Measurements from ENCODE around the gene BPTF.
"Not testable (repeated sequence)": the region's sequence is repeated elsewhere in the genome, so short reads cannot be mapped to it uniquely, and the experiment has no call there.

BPTF gene, protein sequence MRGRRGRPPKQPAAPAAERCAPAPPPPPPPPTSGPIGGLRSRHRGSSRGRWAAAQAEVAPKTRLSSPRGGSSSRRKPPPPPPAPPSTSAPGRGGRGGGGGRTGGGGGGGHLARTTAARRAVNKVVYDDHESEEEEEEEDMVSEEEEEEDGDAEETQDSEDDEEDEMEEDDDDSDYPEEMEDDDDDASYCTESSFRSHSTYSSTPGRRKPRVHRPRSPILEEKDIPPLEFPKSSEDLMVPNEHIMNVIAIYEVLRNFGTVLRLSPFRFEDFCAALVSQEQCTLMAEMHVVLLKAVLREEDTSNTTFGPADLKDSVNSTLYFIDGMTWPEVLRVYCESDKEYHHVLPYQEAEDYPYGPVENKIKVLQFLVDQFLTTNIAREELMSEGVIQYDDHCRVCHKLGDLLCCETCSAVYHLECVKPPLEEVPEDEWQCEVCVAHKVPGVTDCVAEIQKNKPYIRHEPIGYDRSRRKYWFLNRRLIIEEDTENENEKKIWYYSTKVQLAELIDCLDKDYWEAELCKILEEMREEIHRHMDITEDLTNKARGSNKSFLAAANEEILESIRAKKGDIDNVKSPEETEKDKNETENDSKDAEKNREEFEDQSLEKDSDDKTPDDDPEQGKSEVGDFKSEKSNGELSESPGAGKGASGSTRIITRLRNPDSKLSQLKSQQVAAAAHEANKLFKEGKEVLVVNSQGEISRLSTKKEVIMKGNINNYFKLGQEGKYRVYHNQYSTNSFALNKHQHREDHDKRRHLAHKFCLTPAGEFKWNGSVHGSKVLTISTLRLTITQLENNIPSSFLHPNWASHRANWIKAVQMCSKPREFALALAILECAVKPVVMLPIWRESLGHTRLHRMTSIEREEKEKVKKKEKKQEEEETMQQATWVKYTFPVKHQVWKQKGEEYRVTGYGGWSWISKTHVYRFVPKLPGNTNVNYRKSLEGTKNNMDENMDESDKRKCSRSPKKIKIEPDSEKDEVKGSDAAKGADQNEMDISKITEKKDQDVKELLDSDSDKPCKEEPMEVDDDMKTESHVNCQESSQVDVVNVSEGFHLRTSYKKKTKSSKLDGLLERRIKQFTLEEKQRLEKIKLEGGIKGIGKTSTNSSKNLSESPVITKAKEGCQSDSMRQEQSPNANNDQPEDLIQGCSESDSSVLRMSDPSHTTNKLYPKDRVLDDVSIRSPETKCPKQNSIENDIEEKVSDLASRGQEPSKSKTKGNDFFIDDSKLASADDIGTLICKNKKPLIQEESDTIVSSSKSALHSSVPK (N-terminal part only)

DNA sequence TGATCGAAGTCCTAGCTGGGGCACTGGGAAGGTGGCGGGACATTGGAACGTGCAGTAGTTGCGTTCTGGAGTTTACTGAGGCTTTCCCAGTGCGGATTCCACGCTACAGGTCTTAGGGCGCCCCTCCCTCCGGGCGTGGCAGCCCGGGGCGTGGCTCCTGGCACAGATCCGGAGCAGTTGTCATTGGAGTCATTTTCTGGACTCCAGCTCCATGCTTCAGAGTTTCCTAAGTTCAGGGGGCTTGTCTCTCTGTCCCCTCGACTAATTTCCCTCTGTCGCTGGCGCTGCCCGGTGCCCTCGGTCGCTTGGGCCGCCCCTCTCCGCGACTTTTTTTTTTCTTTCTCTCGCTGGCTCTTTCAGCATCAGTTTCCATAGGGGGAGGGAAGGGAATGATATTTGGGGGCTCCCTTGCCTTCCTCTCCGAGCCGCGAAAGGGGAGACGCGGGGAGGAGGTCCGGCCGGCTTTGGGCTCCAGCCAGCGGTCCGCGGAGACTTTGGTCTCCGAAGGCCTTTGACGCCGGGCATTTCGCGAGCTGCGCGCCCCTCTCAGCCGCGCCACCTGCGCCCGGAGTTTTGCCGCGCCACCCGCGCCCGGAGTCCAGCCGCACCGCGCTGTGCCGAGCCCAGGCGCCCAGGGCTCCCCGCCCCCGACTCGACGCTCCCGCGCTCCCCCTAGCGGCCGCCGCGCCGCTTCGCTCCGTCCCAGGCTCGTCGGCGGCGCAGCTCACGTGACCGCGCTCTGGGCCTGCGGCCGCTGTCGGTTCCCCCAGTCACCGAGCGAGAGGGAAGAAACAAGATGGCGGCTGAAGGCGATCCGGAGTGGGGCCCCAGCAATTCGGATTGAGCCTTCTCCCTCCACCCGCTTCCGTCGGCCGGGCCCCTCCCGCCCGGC, at the start of gene BPTF:
BPTF (plus strand) TSS at position 769 of the 892 bp plus-strand sequence. CDS start 222 bp downstream, outside the sequence.
- DNase-seq (ENCODE audit: low read depth in 2 of 2), result peak; percentile 73 to 78

DNA sequence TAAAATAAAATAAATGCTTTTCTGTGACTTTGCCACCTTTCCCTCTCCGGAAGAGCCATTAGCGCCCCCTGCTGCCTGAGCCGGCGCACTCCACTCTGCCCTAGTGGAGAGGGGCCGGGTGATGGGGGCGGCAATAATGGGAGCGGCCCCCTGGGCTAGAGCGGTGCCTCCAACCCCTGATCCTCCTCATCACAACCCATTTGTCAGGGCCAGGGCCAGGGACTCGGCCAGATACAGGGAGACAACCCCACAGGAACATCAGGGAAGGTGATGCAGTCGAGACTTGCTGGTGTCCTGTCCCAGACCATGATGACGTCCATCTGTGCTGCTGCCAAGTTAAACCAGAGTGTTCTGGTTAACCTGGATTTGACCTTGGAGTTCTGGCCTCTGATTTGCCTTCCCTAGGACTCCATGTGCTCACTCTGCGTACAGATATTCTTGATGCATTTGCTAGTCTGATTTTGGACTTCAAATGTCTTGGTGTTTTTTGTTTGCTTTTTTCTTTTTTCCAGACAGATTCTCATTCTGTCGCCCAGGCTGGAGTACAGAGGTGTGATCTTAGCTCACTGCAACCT, 46.1 kb upstream of the BPTF start:
- DNase-seq (ENCODE audit: low read depth in 2 of 2), result no peak

DNA sequence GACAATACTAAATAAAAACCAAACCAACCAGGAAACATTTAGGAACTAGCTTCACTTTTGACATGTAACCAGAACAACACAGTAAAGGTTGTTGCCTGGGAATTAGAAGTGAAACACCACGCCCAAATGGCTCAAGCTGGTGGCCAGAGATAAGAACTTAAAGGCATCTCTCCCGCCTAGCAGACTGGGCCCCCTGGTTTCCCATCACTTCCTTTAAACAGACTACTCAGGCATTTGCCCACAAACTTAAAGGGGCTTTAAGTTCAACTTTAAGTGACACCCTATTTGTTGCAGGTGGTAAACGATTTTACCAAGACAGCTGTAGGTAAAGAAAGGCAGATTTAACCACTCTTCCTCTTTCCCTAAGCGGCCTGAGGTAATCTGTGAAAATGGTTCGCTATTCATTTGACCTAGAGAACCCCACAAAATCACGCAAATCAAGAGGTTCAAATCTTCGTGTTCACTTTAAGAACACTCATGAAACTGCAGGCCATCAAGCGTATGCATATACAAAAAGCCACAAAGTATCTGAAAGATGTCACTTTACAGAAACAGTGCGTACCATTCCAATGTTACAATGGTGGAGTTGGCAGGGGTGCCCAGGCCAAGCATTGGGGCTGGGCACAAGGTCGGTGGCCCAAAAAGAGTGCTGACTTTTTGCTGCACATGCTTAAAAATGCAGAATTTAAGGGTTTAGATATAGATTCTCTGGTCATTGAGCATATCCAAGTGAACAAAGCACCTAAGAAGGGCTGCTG, 40.8 kb upstream of the BPTF start:
- DNase-seq (ENCODE audit: low read depth in 2 of 2), result no peak

DNA sequence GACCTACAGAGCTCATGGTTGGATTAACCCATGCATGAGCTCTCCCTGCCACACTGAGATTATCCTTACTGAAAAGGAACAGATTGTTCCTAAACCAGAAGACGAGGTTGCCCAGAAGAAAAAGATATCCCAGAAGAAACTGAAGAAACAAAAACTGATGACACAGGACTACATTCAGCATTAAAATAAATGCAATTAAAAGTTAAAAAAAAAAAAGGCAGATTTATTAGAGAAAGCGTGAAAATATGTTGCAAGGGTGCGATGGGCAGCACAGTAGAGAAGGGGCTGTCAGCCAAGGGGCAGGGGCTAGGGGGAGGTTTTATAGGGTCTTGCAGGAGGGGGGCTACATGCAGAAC, 40.2 kb upstream of the BPTF start:
- no peak for DNase-seq (ENCODE audit: low read depth in 2 of 2)

DNA sequence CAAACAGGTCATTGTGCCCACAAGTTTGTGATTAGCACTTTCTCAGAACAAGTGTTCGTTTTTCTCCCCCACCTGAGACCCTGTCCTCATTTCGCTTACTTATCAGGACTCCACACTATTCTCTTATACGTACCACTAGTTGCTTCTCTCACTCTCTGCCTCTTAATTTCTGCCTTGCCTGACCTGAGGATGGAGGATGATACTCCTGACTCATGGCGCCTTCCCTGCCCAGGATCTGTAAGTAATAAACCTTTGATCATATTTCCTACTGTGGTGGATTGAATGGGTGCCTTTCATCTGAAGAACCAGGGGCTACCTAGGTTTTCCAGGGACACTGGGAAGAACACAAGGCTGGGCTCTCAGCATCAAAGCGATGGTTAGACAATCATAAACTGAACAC, 39.8 kb upstream of the BPTF start:
- no peak for DNase-seq (ENCODE audit: low read depth in 2 of 2)

DNA sequence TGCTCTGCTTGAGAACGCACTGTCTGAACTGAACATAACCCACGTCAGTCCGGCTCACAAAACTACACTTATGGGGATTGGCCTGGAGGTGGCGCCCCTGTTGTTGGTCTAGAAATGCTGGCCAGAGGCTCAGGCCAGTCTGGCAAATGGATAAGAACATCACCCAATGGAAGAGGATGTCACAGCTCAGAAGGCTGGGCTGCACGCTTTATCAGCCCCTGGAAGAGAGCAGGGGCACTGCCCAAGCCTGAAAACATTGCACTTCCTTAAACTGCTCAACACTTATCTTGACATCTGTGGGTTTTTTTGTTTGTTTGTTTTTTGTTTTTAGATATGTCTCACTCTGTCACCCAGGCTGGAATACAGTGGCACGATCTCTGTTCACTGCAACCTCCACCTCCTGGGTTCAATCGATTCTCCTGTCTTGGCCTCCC, 24.8 kb upstream of the BPTF start:
- DNase-seq (ENCODE audit: low read depth in 2 of 2), result no peak

DNA sequence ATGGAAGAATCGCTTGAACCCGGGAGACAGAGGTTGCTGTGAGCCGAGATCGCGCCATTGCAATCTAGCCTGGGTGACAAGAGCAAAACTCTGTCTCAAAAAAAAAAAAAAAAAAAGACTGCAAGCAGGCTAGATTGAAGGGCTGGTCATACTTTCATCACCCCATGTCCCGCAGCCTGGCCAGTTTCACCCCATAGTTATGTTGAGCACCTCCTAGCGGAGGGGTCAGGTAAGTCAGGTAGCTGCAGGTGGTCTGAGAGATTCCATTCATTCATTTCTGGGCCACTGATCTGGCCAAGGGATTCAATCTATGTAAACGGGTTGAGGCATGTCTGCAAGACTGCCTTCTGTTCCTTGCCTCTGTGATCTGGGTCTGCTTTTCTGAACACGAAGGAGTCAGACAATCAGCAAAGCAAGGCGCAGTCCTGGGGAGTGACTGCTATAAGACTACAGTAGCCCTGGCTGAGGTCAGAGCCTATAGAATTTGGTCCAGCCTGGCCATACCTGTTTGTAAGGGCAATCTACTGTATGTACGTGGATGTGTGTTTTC, 23.6 kb upstream of the BPTF start:
- DNase-seq (ENCODE audit: low read depth in 2 of 2), result no peak

DNA sequence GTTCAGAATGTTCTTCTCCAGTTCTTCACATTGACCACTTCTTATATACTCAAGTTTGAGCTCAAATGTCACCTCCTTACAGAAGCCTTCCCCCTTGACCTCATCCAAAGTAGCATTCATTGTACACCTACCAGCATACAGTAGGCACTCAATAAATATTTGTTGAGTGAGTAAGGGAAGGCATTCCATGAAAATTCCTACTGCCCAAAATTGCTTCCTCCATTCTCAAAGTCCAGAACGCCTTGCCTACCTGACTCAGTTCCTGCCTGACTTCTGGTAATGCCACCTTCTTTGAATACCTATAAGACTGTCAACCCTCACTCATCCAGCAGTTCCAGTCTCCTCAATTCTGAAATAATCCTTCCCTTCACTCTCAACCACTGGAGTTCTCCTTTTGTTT, 14.8 kb upstream of the BPTF start:
- DNase-seq (ENCODE audit: low read depth in 2 of 2), result no peak

DNA sequence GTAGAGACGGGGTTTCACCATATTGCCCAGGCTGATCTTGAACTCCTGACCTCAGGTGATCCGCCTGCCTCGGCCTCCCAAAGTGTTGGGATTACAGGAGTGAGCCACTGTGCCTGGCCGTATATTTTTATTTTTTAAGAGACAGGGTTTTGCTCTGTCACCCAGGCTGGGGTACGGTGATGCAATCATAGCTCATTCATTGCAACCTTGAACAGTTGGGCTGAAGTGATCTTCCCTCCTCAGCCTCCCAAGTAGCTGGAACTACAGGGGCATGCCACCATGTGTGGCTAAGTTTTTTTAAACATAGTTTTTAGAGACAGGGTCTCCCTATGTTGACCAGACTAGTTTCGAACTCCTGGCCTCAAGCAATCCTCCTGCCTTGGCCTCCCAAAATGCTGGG, 12.9 kb upstream of the BPTF start:
- not testable (repeated sequence) for DNase-seq (ENCODE audit: low read depth in 2 of 2)

DNA sequence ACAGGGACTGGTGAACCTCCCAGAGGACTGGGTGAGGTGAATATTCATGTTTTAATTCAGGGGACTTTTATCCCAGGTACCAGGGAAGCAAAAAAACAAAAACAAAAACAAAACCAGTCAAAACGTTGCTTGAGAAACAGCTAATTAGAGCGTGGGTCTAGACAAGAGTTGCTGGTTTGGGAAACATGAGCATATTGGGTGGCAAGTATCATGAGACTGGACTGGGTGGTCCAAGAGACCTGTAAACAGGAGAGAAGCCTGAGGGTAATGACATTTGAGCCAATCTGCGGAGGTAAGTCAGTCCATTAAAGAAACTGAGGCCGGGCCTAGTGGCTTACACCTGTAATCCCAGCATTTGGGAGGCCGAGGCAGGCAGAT, 11.5 kb upstream of the BPTF start:
- DNase-seq (ENCODE audit: low read depth in 2 of 2), result no peak

DNA sequence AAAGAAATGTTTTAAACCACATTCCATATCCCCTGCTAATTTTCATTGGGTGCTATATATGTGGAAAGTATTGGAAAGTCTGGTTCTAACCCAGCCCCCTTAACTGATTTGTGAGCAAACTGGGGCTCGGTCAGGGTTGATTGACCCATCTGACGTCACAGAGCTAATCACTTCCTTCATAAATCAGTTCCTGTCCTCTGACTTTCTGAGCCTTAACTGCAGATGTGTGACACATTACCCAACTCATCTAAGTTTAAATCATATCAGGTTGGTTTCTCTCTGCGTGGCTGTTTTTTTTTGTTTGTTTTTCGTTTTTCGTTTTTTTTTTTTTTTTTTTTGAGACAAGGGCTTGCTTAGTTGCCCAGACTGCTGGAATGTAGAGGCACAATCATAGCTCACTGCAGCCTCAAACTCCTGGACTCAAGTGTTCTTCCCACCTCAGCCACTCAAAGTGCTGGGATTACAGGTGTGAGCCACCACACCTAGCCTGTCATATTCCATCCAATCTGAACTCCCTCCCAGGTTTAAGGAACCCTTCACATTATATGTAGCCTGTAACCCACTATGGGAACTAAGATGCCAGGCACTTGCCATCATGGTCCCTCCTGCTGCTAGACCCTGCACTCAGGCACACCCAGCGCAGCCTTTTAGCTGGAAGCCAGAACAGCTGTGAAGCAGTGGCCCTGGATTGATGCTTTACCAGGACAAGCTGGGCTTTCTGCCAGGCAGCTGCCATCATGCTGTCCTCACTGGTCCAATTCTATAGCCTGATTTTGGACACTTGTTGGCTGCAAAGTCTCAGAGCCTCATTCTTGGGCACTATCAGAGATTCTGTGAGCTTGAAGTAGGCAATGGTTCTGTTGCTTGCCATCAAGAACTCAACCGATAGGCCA, 6.9 kb upstream of the BPTF start:
- no peak for DNase-seq (ENCODE audit: low read depth in 2 of 2)

DNA sequence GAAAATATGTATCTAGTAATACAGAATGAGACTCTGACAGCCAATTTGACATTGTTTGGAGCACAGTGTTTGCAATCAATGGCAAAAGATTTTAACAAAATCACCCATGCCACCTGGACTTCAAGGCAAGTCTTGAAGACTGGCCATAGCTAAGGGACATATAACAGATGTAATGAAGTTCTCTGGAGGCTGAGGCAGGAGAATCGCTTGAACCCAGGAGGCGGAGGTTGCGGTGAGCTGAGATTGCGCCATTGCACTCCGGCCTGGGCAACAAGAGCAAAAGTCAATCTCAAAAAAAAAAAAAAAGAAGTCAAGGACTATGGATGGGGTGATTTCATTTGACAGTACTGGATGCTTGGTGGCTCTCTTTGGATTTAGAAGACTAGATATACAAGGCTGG, 5.6 kb upstream of the BPTF start:
- no peak for DNase-seq (ENCODE audit: low read depth in 2 of 2)

DNA sequence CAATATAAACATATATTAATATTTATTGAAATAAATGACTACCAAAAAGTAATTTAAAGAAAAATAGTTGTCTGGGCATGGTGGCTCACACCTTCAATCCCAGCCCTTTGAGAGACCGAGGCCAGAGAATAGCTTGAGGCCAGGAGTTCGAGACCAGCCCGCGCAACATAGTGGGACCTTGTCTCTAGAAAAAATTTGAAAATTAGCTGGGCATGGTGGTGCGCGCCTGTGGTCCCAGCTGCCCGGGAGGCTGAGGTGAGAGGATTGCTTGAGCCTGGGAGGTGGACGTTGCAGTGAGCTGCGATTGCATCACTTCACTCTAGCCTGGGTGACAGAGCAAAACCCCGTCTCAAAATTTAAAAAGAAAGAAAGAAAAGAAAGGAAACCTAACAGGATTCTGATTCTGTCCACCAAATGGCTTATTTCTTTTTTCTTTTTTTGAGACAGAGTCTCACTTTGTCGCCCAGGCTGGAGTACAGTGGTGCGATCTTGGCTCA, 3.4 kb upstream of the BPTF start:
- DNase-seq (ENCODE audit: low read depth in 2 of 2), result no peak

DNA sequence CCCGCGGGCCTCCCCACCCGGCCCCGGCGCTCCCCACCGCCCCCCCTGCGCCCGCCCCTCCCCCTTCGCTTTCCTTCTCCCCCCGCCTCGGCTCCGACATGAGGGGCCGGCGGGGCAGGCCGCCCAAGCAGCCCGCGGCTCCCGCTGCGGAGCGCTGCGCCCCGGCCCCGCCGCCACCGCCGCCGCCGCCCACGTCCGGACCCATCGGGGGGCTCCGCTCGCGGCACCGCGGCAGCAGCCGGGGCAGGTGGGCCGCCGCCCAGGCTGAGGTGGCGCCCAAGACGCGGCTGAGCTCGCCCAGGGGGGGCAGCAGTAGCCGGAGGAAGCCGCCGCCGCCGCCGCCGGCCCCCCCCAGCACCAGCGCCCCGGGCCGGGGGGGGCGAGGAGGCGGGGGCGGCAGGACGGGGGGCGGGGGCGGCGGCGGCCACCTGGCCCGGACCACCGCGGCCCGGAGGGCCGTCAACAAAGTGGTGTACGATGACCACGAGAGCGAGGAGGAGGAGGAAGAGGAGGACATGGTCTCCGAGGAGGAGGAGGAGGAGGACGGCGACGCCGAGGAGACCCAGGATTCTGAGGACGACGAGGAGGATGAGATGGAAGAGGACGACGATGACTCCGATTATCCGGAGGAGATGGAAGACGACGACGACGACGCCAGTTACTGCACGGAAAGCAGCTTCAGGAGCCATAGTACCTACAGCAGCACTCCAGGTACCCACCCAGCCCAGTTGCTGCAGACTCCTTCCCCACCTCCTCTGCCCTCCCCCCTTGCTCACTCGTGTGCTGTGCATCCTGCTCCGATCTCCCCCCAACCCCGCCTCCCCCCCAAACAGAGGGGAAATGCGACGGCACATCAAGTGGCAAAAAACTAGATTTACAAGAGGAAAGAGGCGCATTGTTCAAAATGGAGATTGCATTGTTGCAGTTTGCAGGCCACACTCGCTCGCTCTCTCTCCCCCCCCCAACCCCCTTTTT, 611 bp downstream of the BPTF start:
- DNase-seq (ENCODE audit: low read depth in 2 of 2), result peak in 1 of 2 donors; percentile 17

DNA sequence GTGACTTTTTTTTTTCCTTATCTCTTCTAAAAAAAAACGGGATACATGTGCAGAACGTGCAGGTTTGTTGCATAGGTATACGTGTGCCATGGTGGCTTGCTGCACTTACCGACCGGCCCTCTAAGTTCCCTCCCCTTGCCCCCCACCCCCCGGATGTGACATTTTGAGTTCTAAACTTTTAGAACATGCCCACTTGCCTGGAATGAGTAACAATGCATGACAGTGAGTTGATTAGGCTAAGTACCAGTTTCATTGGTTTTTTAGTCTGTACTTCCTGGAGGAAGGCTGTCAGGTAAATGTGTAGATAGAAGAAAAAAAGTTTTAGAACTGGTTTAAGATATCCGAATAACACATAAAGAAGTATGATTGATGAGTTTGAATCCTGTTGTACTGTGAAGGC, 4.0 kb downstream of the BPTF start:
- DNase-seq (ENCODE audit: low read depth in 2 of 2), result no peak

DNA sequence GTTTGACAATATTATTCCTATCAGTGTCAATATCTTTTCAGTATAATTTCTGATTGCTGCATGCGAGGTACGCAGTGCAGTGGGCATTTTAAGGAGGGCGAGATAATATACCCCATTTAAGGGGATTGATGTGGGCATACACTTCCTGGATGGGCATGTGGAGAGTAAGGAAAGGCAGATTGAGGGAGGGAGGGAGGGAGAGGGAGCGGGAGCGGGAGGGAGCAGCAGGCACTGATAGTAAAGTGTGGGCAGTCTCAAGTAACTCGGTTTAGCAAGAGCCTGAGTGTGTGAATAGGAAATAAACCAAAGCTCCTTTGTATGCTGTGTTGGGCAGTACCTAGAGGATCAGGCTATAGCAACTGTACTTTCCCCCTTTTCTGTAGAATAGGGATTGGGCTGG, 5.1 kb downstream of the BPTF start:
- DNase-seq (ENCODE audit: low read depth in 2 of 2), result no peak

DNA sequence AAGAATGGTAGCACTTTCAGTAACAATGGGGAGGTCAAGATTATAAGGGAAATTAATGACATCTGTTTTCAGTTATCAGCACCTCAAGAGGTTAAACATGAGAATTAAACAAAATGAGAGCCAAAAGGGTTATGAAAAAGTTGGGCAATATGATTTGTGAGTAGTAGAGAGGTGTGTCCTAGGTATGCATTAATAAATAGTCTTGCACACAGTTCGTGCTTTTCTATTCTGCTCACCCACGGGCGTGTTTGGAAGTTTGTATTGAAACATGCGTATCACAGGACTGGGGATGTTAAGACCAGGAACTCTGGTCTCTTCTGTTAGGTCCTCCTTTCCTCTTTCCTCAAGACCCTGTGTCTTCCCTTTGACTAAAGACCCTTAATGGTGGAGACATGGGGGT, 6.0 kb downstream of the BPTF start:
- no peak for DNase-seq (ENCODE audit: low read depth in 2 of 2)

Measured in stimulated activated CD4-positive, alpha-beta T cell treated with anti-CD3 and anti-CD28 coated beads, Interleukin-1b, Interleukin-23, amount 100 ng/mL, for 1 hour (primary cell).